Neural progenitor cell (in vitro differentiated cells): Measurements from ENCODE around the gene RASGRF1. TPM values are rescaled to one million over a fixed set of nuclear protein-coding genes. Genes with fewer than 3 reads are reported as not detected.

ENCODE experiments used
- DNase-seq: peaks from one replicate; pipeline ENCODE4 v3.0.0-alpha.2; 2016; ENCODE audit warnings: low spot score
- H2AFZ ChIP-seq: fragments of 200-600 bp; sonication (generic); replicated peaks from 2 replicates; pipeline ENCODE4 v1.6.1; 2016; ENCODE audit warnings: antibody characterized with exemption
- H3F3A ChIP-seq: fragments of 200-600 bp; sonication (generic); 2 replicates; pipeline ENCODE4 v1.6.1; 2016; ENCODE audit warnings: antibody characterized with exemption, low read depth
- H3K27ac ChIP-seq: fragments of 200-600 bp; sonication (generic); 2 replicates; pipeline ENCODE4 v1.5.1; 2016; ENCODE audit warnings: mild to moderate bottlenecking
- H3K27me3 ChIP-seq: fragments of 200-600 bp; sonication (generic); 2 replicates; pipeline ENCODE4 v1.6.1; 2016; ENCODE audit warnings: mild to moderate bottlenecking, moderate library complexity
- H3K36me3 ChIP-seq: fragments of 200-600 bp; sonication (generic); 2 replicates; pipeline ENCODE4 v1.5.1; 2016
- H3K4me1 ChIP-seq: fragments of 200-600 bp; sonication (generic); 2 replicates; pipeline ENCODE4 v1.6.1; 2016; ENCODE audit warnings: mixed run types
- H3K4me2 ChIP-seq: fragments of 200-600 bp; sonication (generic); 2 replicates; pipeline ENCODE4 v1.6.1; 2016
- H3K4me3 ChIP-seq: fragments of 200-600 bp; sonication (generic); 2 replicates; pipeline ENCODE4 v1.5.1; 2016
- H3K79me2 ChIP-seq: fragments of 200-600 bp; sonication (generic); 2 replicates; pipeline ENCODE4 v1.6.1; 2016; ENCODE audit warnings: low read depth
- H3K9ac ChIP-seq: fragments of 200-600 bp; sonication (generic); 2 replicates; pipeline ENCODE4 v1.6.1; 2016
- H3K9me3 ChIP-seq: fragments of 200-600 bp; sonication (generic); 2 replicates; pipeline ENCODE4 v1.5.1; 2016; ENCODE audit warnings: low read depth
- H4K20me1 ChIP-seq: fragments of 200-600 bp; sonication (generic); 2 replicates; pipeline ENCODE4 v1.6.1; 2016; ENCODE audit warnings: low read depth
- H3K27ac Mint-ChIP-seq: 3 replicates; pipeline ENCODE4 v1.8.0; 2021; ENCODE audit warnings: mixed read lengths
- H3K27me3 Mint-ChIP-seq: 2 replicates; pipeline ENCODE4 v1.8.0; 2022; ENCODE audit warnings: low read depth, mild to moderate bottlenecking, inconsistent platforms, moderate library complexity, mixed read lengths; ENCODE audit not compliant: insufficient read depth
- H3K36me3 Mint-ChIP-seq: 3 replicates; pipeline ENCODE4 v1.8.0; 2021; ENCODE audit warnings: mixed read lengths
- H3K4me1 Mint-ChIP-seq: 3 replicates; pipeline ENCODE4 v1.8.0; 2021; ENCODE audit warnings: mixed read lengths
- H3K4me3 Mint-ChIP-seq: 3 replicates; pipeline ENCODE4 v1.8.0; 2021; ENCODE audit warnings: mild to moderate bottlenecking, moderate library complexity, mixed read lengths
- H3K9me3 Mint-ChIP-seq: 3 replicates; pipeline ENCODE4 v1.8.0; 2020; ENCODE audit warnings: mixed read lengths
- CTCF ChIP-seq: fragments of 200-600 bp; sonication (generic); IDR thresholded peaks from 2 replicates; pipeline ENCODE4 v1.5.1; 2017; ENCODE audit warnings: antibody characterized with exemption, mild to moderate bottlenecking
- EZH2 ChIP-seq: fragments of 200-600 bp; sonication (generic); IDR thresholded peaks from 2 replicates; pipeline ENCODE4 v1.6.1; 2017; ENCODE audit warnings: antibody characterized with exemption, mild to moderate bottlenecking, moderate library complexity
- EZH2phosphoT487 ChIP-seq: fragments of 200-600 bp; sonication (generic); IDR thresholded peaks from 2 replicates; pipeline ENCODE4 v1.6.1; 2017; ENCODE audit warnings: antibody characterized with exemption
- total RNA-seq: library from RNA; depleted of rRNA; stranded (reverse); fragments of >200 nt; gene quantifications from 2 replicates; pipeline ENCODE4 v1.2.3, GENCODE V29; 2015; ENCODE audit warnings: low replicate concordance

The RASGRF1 gene
- total RNA-seq, 1 donor from 2014 or later: 0.22 TPM

- Histone ChIP-seq H3K36me3 (no peaks in the 10 kb centered on the region), H3K9me3 (no peaks in the 10 kb centered on the region), H3K4me3 (no peak overlapping the region), H3K9ac (no peak overlapping the region), H3K79me2 (no peaks in the 10 kb centered on the region), H4K20me1 (no peaks in the 10 kb centered on the region), H3F3A (no peaks in the 10 kb centered on the region), H3K4me2 (no peak overlapping the region), H3K27ac (no peak overlapping the region), H3K4me1 (no peaks in the 10 kb centered on the region), H3K27me3 (no peaks in the 10 kb centered on the region), H2AFZ (no peak overlapping the region)
- peaks cover 14% of the 10 kb centered on the region for H3K27me3 Mint-ChIP-seq
- no peak overlapping the region for H3K27ac Mint-ChIP-seq
- TF ChIP-seq EZH2 (no peak), EZH2phosphoT487 (no peak), CTCF (no peak)
- no peak for DNase-seq
- H3K4me1 Mint-ChIP-seq: peaks cover 2% of the 10 kb centered on the region
- H3K9me3 Mint-ChIP-seq: peaks cover 1% of the 10 kb centered on the region
- H3K36me3 Mint-ChIP-seq: no peaks in the 10 kb centered on the region
- H3K4me3 Mint-ChIP-seq: no peak overlapping the region
Observed at GRCh38 chr15:79018960-79019359, 71.6 kb downstream of the RASGRF1 start.

GRCh38 chr15:79017953-79018352 is 72.6 kb downstream of the RASGRF1 start:
- no peak overlapping the region for H3K9ac ChIP-seq
- TF ChIP-seq EZH2 (no peak), CTCF (no peak), EZH2phosphoT487 (no peak)

GRCh38 chr15:79016527-79017170 is 73.9 kb downstream of the RASGRF1 start:
- H3K4me1 ChIP-seq: no peaks in the 10 kb centered on the region
- Mint-ChIP-seq H3K27ac (no peak overlapping the region), H3K36me3 (no peaks in the 10 kb centered on the region), H3K4me1 (no peaks in the 10 kb centered on the region), H3K4me3 (no peak overlapping the region), H3K27me3 (peaks cover 14% of the 10 kb centered on the region), H3K9me3 (no peaks in the 10 kb centered on the region)
- no peaks in the 10 kb centered on the region for H3K9me3 ChIP-seq
- H3F3A ChIP-seq: no peaks in the 10 kb centered on the region
- H4K20me1 ChIP-seq: no peaks in the 10 kb centered on the region
- H2AFZ ChIP-seq: no peak overlapping the region
- no peak overlapping the region for H3K9ac ChIP-seq
- no peaks in the 10 kb centered on the region for H3K79me2 ChIP-seq
- no peak overlapping the region for H3K4me2 ChIP-seq
- TF ChIP-seq CTCF (no peak), EZH2phosphoT487 (no peak), EZH2 (no peak)
- H3K4me3 ChIP-seq: no peak overlapping the region
- no peaks in the 10 kb centered on the region for H3K27me3 ChIP-seq
- H3K27ac ChIP-seq: no peak overlapping the region
- DNase-seq: no peak
- no peaks in the 10 kb centered on the region for H3K36me3 ChIP-seq

More at GRCh38 chr15:79017953-79018352, 72.6 kb downstream of the RASGRF1 start:
- Mint-ChIP-seq H3K27me3 (peaks cover 14% of the 10 kb centered on the region), H3K9me3 (no peaks in the 10 kb centered on the region), H3K4me3 (no peak overlapping the region), H3K36me3 (no peaks in the 10 kb centered on the region), H3K4me1 (no peaks in the 10 kb centered on the region), H3K27ac (no peak overlapping the region)
- Histone ChIP-seq H3K4me1 (no peaks in the 10 kb centered on the region), H3K36me3 (no peaks in the 10 kb centered on the region), H3K79me2 (no peaks in the 10 kb centered on the region), H2AFZ (no peak overlapping the region), H4K20me1 (no peaks in the 10 kb centered on the region), H3K4me3 (no peak overlapping the region), H3K27ac (no peak overlapping the region), H3K4me2 (no peak overlapping the region), H3K27me3 (no peaks in the 10 kb centered on the region), H3K9me3 (no peaks in the 10 kb centered on the region), H3F3A (no peaks in the 10 kb centered on the region)
- DNase-seq: no peak
